Measurements from ENCODE around the gene PPT1. TPM values are rescaled to one million over a fixed set of nuclear protein-coding genes. Genes with fewer than 3 reads are reported as not detected.

PPT1 gene
- total and polyA plus RNA-seq, 2 of the 4 experiments (the other 2 are of a cell fraction), result 22.7 to 55.4 TPM

DNA sequence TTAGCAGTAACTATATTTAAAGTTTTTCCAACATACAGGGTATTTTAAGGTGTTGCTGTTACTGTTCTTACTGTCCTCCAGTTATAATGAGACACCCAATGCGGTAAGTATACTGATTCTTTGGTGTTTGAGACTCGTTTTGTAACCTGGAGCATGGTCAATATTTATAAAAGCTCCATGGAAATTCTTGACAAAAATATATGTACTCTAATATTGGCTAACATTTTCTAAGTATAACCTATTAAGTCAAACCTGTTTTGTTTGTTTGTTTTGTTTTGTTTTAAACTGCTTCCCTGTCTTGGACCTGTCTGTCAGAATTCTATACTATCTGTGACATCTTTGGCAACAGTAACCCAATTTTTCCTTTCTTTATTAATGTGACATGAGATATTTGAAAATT, 72.4 kb downstream of the PPT1 start:
- H2BK20ac ChIP-seq (ENCODE audit: low read depth, low read length), result no peak overlapping the region
- H4K91ac ChIP-seq (ENCODE audit: insufficient read depth, low read depth, low read length), result no peak overlapping the region
- no peak overlapping the region for H3K4me2 ChIP-seq (ENCODE audit: low read depth, low read length)
- H3K4me3 ChIP-seq (ENCODE audit: insufficient read depth, low read depth, low read length), result no peak overlapping the region
- H3K9me1 ChIP-seq (ENCODE audit: insufficient read depth, low read length), result peaks cover 5% of the 10 kb centered on the region; the same call in 1 of the 2 replicates
- dilution Hi-C loops (cut with HindIII; ENCODE audit: low sequenced_read_pairs, unreplicated experiment) (no loop called here), in situ Hi-C loops (cut with MboI; ENCODE audit: low sequenced_read_pairs) (no loop called here), intact Hi-C loops (cut with micrococcal nuclease) (no loop called here)
- H3K56ac ChIP-seq (ENCODE audit: extremely low read depth, insufficient read depth, low read length), result no peak overlapping the region
- H3K14ac ChIP-seq (replicated peaks; ENCODE audit: low read depth, low read length), result no peak overlapping the region
- no peak overlapping the region for H2BK5ac ChIP-seq (ENCODE audit: low read depth, low read length, poor library complexity, severe bottlenecking)
- no peak overlapping the region for H2BK15ac ChIP-seq (ENCODE audit: low read depth, low read length)
- no CpG with 5 or more reads among the region's 2 CpGs for whole genome bisulfite sequencing, 2 experiments (ENCODE audit: extremely low coverage in 2 of 2, insufficient read length in 1 of 2)
- no peak overlapping the region for H3K18ac ChIP-seq (ENCODE audit: low read depth, low read length)
- no peak overlapping the region for H3K23ac ChIP-seq (ENCODE audit: low read depth, low read length)
- POLR2A ChIA-PET (ENCODE audit: unreplicated experiment), result no interaction called here
- TF ChIP-seq FOS (IDR thresholded peaks at IDR 0.05; ENCODE audit: low read depth, low read length) (no peak), CEBPB (IDR thresholded peaks at IDR 0.05; ENCODE audit: low read depth, low read length) (no peak), MAZ (IDR thresholded peaks at IDR 0.05; ENCODE audit: borderline replicate concordance, low read depth, low read length) (no peak), RAD21 (IDR thresholded peaks at IDR 0.05; ENCODE audit: low read length) (no peak), CHD1 (IDR thresholded peaks at IDR 0.05; ENCODE audit: low read depth, low read length) (no peak), MXI1 (IDR thresholded peaks at IDR 0.05; ENCODE audit: borderline replicate concordance, low read depth, low read length) (no peak), NFE2L2 (IDR thresholded peaks at IDR 0.05; ENCODE audit: low read depth, low read length) (no peak), RCOR1 (IDR thresholded peaks at IDR 0.05; ENCODE audit: insufficient replicate concordance, low read length) (no peak), MAFK (IDR thresholded peaks at IDR 0.05; ENCODE audit: low read depth, low read length) (no peak), BHLHE40 (IDR thresholded peaks at IDR 0.05; ENCODE audit: low read depth, low read length) (no peak), RFX5 (IDR thresholded peaks at IDR 0.05; ENCODE audit: low read depth, low read length) (no peak), POLR2A (IDR thresholded peaks at IDR 0.05; ENCODE audit: low read depth, low read length) (no peak), SMC3 (IDR thresholded peaks at IDR 0.05; ENCODE audit: low read depth, low read length) (no peak)
- TF ChIP-seq, protein P1, sequence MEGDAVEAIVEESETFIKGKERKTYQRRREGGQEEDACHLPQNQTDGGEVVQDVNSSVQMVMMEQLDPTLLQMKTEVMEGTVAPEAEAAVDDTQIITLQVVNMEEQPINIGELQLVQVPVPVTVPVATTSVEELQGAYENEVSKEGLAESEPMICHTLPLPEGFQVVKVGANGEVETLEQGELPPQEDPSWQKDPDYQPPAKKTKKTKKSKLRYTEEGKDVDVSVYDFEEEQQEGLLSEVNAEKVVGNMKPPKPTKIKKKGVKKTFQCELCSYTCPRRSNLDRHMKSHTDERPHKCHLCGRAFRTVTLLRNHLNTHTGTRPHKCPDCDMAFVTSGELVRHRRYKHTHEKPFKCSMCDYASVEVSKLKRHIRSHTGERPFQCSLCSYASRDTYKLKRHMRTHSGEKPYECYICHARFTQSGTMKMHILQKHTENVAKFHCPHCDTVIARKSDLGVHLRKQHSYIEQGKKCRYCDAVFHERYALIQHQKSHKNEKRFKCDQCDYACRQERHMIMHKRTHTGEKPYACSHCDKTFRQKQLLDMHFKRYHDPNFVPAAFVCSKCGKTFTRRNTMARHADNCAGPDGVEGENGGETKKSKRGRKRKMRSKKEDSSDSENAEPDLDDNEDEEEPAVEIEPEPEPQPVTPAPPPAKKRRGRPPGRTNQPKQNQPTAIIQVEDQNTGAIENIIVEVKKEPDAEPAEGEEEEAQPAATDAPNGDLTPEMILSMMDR (conservative IDR thresholded peaks at IDR 0.05; ENCODE audit: low read depth, low read length), result no peak
- TF ChIP-seq, protein P2, sequence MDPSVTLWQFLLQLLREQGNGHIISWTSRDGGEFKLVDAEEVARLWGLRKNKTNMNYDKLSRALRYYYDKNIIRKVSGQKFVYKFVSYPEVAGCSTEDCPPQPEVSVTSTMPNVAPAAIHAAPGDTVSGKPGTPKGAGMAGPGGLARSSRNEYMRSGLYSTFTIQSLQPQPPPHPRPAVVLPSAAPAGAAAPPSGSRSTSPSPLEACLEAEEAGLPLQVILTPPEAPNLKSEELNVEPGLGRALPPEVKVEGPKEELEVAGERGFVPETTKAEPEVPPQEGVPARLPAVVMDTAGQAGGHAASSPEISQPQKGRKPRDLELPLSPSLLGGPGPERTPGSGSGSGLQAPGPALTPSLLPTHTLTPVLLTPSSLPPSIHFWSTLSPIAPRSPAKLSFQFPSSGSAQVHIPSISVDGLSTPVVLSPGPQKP (IDR thresholded peaks at IDR 0.05; ENCODE audit: borderline replicate concordance, low read depth, low read length), result no peak
- H4K5ac ChIP-seq (ENCODE audit: low read depth, low read length), result no peak overlapping the region
- no peak overlapping the region for H3K9ac ChIP-seq (ENCODE audit: low read depth, low read length)
- H4K8ac ChIP-seq (ENCODE audit: low read depth in 2 of 2, low read length in 2 of 2), result no peak overlapping the region
- no peak overlapping the region for H2AK9ac ChIP-seq (replicated peaks; ENCODE audit: low read depth, low read length, poor library complexity)
- ATAC-seq (ENCODE audit: low read depth), result no peak
- H2BK120ac ChIP-seq (ENCODE audit: low read depth, low read length), result no peak overlapping the region
- no peaks in the 10 kb centered on the region for H3K36me3 ChIP-seq (ENCODE audit: control insufficient read depth, insufficient read depth, low read length)
- no peaks in the 10 kb centered on the region for H3K79me1 ChIP-seq (ENCODE audit: low read depth in 1 of 2, low read length in 2 of 2)
- DNase-seq, result no peak
- H3K27me3 ChIP-seq (ENCODE audit: control insufficient read depth, insufficient read depth, low read length), result no peaks in the 10 kb centered on the region
- no TSS peak for BruUV-seq (replicated peaks)
- no peak overlapping the region for H2AK5ac ChIP-seq (ENCODE audit: low read depth, low read length)
- H3K27ac ChIP-seq (ENCODE audit: insufficient read depth, low read length), result no peak overlapping the region
- no peaks in the 10 kb centered on the region for H4K20me1 ChIP-seq (ENCODE audit: insufficient read depth, low read length)
- H2AFZ ChIP-seq (replicated peaks; ENCODE audit: low read length, poor library complexity), result no peak overlapping the region
- no peaks in the 10 kb centered on the region for H3K4me1 ChIP-seq (ENCODE audit: control insufficient read depth, insufficient read depth, low read length)
- CTCF ChIA-PET, result interaction anchor here (0.6 to 0.9 kb wide), 2 partner anchors 8 to 43 kb away, joined by 3 to 4 read pairs; no protein-coding TSS in a partner anchor
- H3K9me3 ChIP-seq (ENCODE audit: control insufficient read depth, insufficient read depth, low read length), result peaks cover 8% of the 10 kb centered on the region
- no peak overlapping the region for H3K4ac ChIP-seq (ENCODE audit: low read depth, low read length)
